ENCODE measurements around the gene VAV2. TPM values are rescaled to one million over a fixed set of nuclear protein-coding genes. Genes with fewer than 3 reads are reported as not detected.

VAV2 gene
- total and polyA plus RNA-seq, 2 donors, result 5.4 to 9.8 TPM

GRCh38 chr9:133895335-133895734, 96.8 kb downstream of the VAV2 start:
- DNase-seq (ENCODE audit: low read depth in 6 of 9, low spot score in 9 of 9), result no peak
- no peak overlapping the region for H3K27ac ChIP-seq (ENCODE audit: low read depth in 1 of 2, low read length in 1 of 2)
- no peak overlapping the region for H3K4me3 ChIP-seq (ENCODE audit: low read length in 2 of 2)
- H3K27me3 ChIP-seq (ENCODE audit: control insufficient read depth in 2 of 2, insufficient read depth in 1 of 2, low read length in 1 of 2), result no peaks in the 10 kb centered on the region
- no peaks in the 10 kb centered on the region for H3K9me3 ChIP-seq (ENCODE audit: control insufficient read depth in 2 of 2, insufficient read depth in 1 of 2, low read length in 1 of 2)
- H3K4me1 ChIP-seq (ENCODE audit: control insufficient read depth in 2 of 2, insufficient read depth in 2 of 2, low read length in 2 of 2), result no peaks in the 10 kb centered on the region
- 92% methylated on average over 11 of the region's 11 CpGs for WGBS
- H3K36me3 ChIP-seq (ENCODE audit: control insufficient read depth in 2 of 2, insufficient read depth in 2 of 2, low read length in 1 of 2), result no peaks in the 10 kb centered on the region

GRCh38 chr9:133894377-133895321, 97.5 kb downstream of the VAV2 start:
- Histone ChIP-seq H3K27ac (ENCODE audit: low read depth in 1 of 2, low read length in 1 of 2) (no peak overlapping the region), H3K9me3 (ENCODE audit: control insufficient read depth in 2 of 2, insufficient read depth in 1 of 2, low read length in 1 of 2) (no peaks in the 10 kb centered on the region), H3K36me3 (ENCODE audit: control insufficient read depth in 2 of 2, insufficient read depth in 2 of 2, low read length in 1 of 2) (no peaks in the 10 kb centered on the region), H3K4me1 (ENCODE audit: control insufficient read depth in 2 of 2, insufficient read depth in 2 of 2, low read length in 2 of 2) (no peaks in the 10 kb centered on the region), H3K27me3 (ENCODE audit: control insufficient read depth in 2 of 2, insufficient read depth in 1 of 2, low read length in 1 of 2) (no peaks in the 10 kb centered on the region), H3K4me3 (ENCODE audit: low read length in 2 of 2) (no peak overlapping the region)
- DNase-seq (ENCODE audit: low read depth in 6 of 9, low spot score in 9 of 9), result no peak
- WGBS, result 96% methylated on average over 24 of the region's 24 CpGs

- DNase-seq (ENCODE audit: low read depth in 6 of 9, low spot score in 9 of 9), result no peak
- 95% methylated on average over 40 of the region's 40 CpGs for WGBS
- H3K4me3 ChIP-seq (ENCODE audit: low read length in 2 of 2), result no peak overlapping the region
- no peaks in the 10 kb centered on the region for H3K9me3 ChIP-seq (ENCODE audit: control insufficient read depth in 2 of 2, insufficient read depth in 1 of 2, low read length in 1 of 2)
- H3K4me1 ChIP-seq (ENCODE audit: control insufficient read depth in 2 of 2, insufficient read depth in 2 of 2, low read length in 2 of 2), result peaks cover 0 to 4% of the 10 kb centered on the region in 2 donors
- no peaks in the 10 kb centered on the region for H3K36me3 ChIP-seq (ENCODE audit: control insufficient read depth in 2 of 2, insufficient read depth in 2 of 2, low read length in 1 of 2)
- H3K27me3 ChIP-seq (ENCODE audit: control insufficient read depth in 2 of 2, insufficient read depth in 1 of 2, low read length in 1 of 2), result no peaks in the 10 kb centered on the region
- H3K27ac ChIP-seq (ENCODE audit: low read depth in 1 of 2, low read length in 1 of 2), result no peak overlapping the region
Observed at GRCh38 chr9:133893191-133893994, 98.7 kb downstream of the VAV2 start.

- WGBS, result 90% methylated on average over 17 of the region's 17 CpGs
- Histone ChIP-seq H3K27me3 (ENCODE audit: control insufficient read depth in 2 of 2, insufficient read depth in 1 of 2, low read length in 1 of 2) (no peaks in the 10 kb centered on the region), H3K9me3 (ENCODE audit: control insufficient read depth in 2 of 2, insufficient read depth in 1 of 2, low read length in 1 of 2) (no peaks in the 10 kb centered on the region), H3K4me1 (ENCODE audit: control insufficient read depth in 2 of 2, insufficient read depth in 2 of 2, low read length in 2 of 2) (peaks cover 0 to 4% of the 10 kb centered on the region in 2 donors), H3K27ac (ENCODE audit: low read depth in 1 of 2, low read length in 1 of 2) (no peak overlapping the region), H3K36me3 (ENCODE audit: control insufficient read depth in 2 of 2, insufficient read depth in 2 of 2, low read length in 1 of 2) (no peaks in the 10 kb centered on the region), H3K4me3 (ENCODE audit: low read length in 2 of 2) (no peak overlapping the region)
- DNase-seq (ENCODE audit: low read depth in 6 of 9, low spot score in 9 of 9), result no peak
Observed at GRCh38 chr9:133892193-133892920, 99.8 kb downstream of the VAV2 start.

- H3K27me3 ChIP-seq (ENCODE audit: control insufficient read depth in 2 of 2, insufficient read depth in 1 of 2, low read length in 1 of 2), result no peaks in the 10 kb centered on the region
- no peak overlapping the region for H3K4me3 ChIP-seq (ENCODE audit: low read length in 2 of 2)
- no peaks in the 10 kb centered on the region for H3K9me3 ChIP-seq (ENCODE audit: control insufficient read depth in 2 of 2, insufficient read depth in 1 of 2, low read length in 1 of 2)
- no peaks in the 10 kb centered on the region for H3K36me3 ChIP-seq (ENCODE audit: control insufficient read depth in 2 of 2, insufficient read depth in 2 of 2, low read length in 1 of 2)
- no peak for DNase-seq (ENCODE audit: low read depth in 6 of 9, low spot score in 9 of 9)
- peaks cover 0 to 7% of the 10 kb centered on the region in 2 donors for H3K4me1 ChIP-seq (ENCODE audit: control insufficient read depth in 2 of 2, insufficient read depth in 2 of 2, low read length in 2 of 2)
- H3K27ac ChIP-seq (ENCODE audit: low read depth in 1 of 2, low read length in 1 of 2), result no peak overlapping the region
- 95% methylated on average over 7 of the region's 7 CpGs for WGBS
Observed at GRCh38 chr9:133891741-133892140, 100.4 kb downstream of the VAV2 start.

- no peak for DNase-seq (ENCODE audit: low read depth in 6 of 9, low spot score in 9 of 9)
- Histone ChIP-seq H3K9me3 (ENCODE audit: control insufficient read depth in 2 of 2, insufficient read depth in 1 of 2, low read length in 1 of 2) (no peaks in the 10 kb centered on the region), H3K27me3 (ENCODE audit: control insufficient read depth in 2 of 2, insufficient read depth in 1 of 2, low read length in 1 of 2) (no peaks in the 10 kb centered on the region), H3K27ac (ENCODE audit: low read depth in 1 of 2, low read length in 1 of 2) (no peak overlapping the region), H3K36me3 (ENCODE audit: control insufficient read depth in 2 of 2, insufficient read depth in 2 of 2, low read length in 1 of 2) (no peaks in the 10 kb centered on the region), H3K4me1 (ENCODE audit: control insufficient read depth in 2 of 2, insufficient read depth in 2 of 2, low read length in 2 of 2) (peaks cover 0 to 12% of the 10 kb centered on the region in 2 donors), H3K4me3 (ENCODE audit: low read length in 2 of 2) (no peak overlapping the region)
- WGBS, result 95% methylated on average over 8 of the region's 8 CpGs
Observed at GRCh38 chr9:133890583-133890982, 101.5 kb downstream of the VAV2 start.

GRCh38 chr9:133889584-133890301, 102.4 kb downstream of the VAV2 start:
- no peak overlapping the region for H3K27ac ChIP-seq (ENCODE audit: low read depth in 1 of 2, low read length in 1 of 2)
- DNase-seq (ENCODE audit: low read depth in 6 of 9, low spot score in 9 of 9), result no peak

GRCh38 chr9:133888809-133889491, 103.2 kb downstream of the VAV2 start:
- Histone ChIP-seq H3K27ac (ENCODE audit: low read depth in 1 of 2, low read length in 1 of 2) (no peak overlapping the region), H3K36me3 (ENCODE audit: control insufficient read depth in 2 of 2, insufficient read depth in 2 of 2, low read length in 1 of 2) (no peaks in the 10 kb centered on the region), H3K4me3 (ENCODE audit: low read length in 2 of 2) (no peak overlapping the region), H3K27me3 (ENCODE audit: control insufficient read depth in 2 of 2, insufficient read depth in 1 of 2, low read length in 1 of 2) (no peaks in the 10 kb centered on the region), H3K9me3 (ENCODE audit: control insufficient read depth in 2 of 2, insufficient read depth in 1 of 2, low read length in 1 of 2) (no peaks in the 10 kb centered on the region), H3K4me1 (ENCODE audit: control insufficient read depth in 2 of 2, insufficient read depth in 2 of 2, low read length in 2 of 2) (peaks cover 0 to 12% of the 10 kb centered on the region in 2 donors)
- WGBS, result 91% methylated on average over 25 of the region's 25 CpGs
- no peak for DNase-seq (ENCODE audit: low read depth in 6 of 9, low spot score in 9 of 9)

More at GRCh38 chr9:133889584-133890301, 102.4 kb downstream of the VAV2 start:
- 95% methylated on average over 24 of the region's 24 CpGs for WGBS
- H3K27me3 ChIP-seq (ENCODE audit: control insufficient read depth in 2 of 2, insufficient read depth in 1 of 2, low read length in 1 of 2), result no peaks in the 10 kb centered on the region
- H3K9me3 ChIP-seq (ENCODE audit: control insufficient read depth in 2 of 2, insufficient read depth in 1 of 2, low read length in 1 of 2), result no peaks in the 10 kb centered on the region
- no peak overlapping the region for H3K4me3 ChIP-seq (ENCODE audit: low read length in 2 of 2)
- peaks cover 0 to 12% of the 10 kb centered on the region in 2 donors for H3K4me1 ChIP-seq (ENCODE audit: control insufficient read depth in 2 of 2, insufficient read depth in 2 of 2, low read length in 2 of 2)
- no peaks in the 10 kb centered on the region for H3K36me3 ChIP-seq (ENCODE audit: control insufficient read depth in 2 of 2, insufficient read depth in 2 of 2, low read length in 1 of 2)
